PC-9 (cell line): Measurements from ENCODE around the gene TSC22D2. TPM values are rescaled to one million over a fixed set of nuclear protein-coding genes. Genes with fewer than 3 reads are reported as not detected.

ENCODE experiments used
- BruUV-seq: library from RNA; stranded (reverse); fragments of 400-500 nt; replicated peaks from 2 replicates; lab custom pipeline; 2021; lab: Mats Ljungman, UMichigan
- CTCF ChIA-PET: fragments of 300-600 bp; sonication (Branson Sonifier 250); formaldehyde crosslinking; loops from one replicate; lab custom pipeline; 2022; ENCODE audit warnings: antibody characterized with exemption; lab: Charles Lee
- POLR2A ChIA-PET: fragments of 300-600 bp; sonication (Branson Sonifier 250); formaldehyde crosslinking; loops from one replicate; lab custom pipeline; 2022; ENCODE audit warnings: antibody characterized with exemption; ENCODE audit not compliant: unreplicated experiment; lab: Charles Lee
- DNase-seq, 2 experiments: peaks; one replicate each; pipeline versions ENCODE4 v3.0.0 to v3.0.0-alpha.2; 2015 to 2022; ENCODE audit warnings: mixed read lengths in 1 of 2
- H2AFZ ChIP-seq: fragments of 200-600 bp; sonication (generic); 2 replicates; pipeline ENCODE4 v1.8.1; 2017; ENCODE audit warnings: antibody characterized with exemption
- H3F3A ChIP-seq: fragments of 200-600 bp; sonication (generic); 2 replicates; pipeline ENCODE4 v1.8.1; 2017; ENCODE audit warnings: antibody characterized with exemption, mild to moderate bottlenecking, low read depth; ENCODE audit not compliant: insufficient read depth
- H3K27ac ChIP-seq: fragments of 200-600 bp; sonication (generic); 2 replicates; pipeline ENCODE4 v1.6.1; 2016; ENCODE audit warnings: mixed run types
- H3K27me3 ChIP-seq: fragments of 200-600 bp; sonication (generic); 2 replicates; pipeline ENCODE4 v1.6.1; 2016; ENCODE audit warnings: low read depth, mixed run types; ENCODE audit not compliant: insufficient read depth
- H3K36me3 ChIP-seq: fragments of 200-600 bp; sonication (generic); 2 replicates; pipeline ENCODE4 v1.6.1; 2016; ENCODE audit warnings: low read depth, mixed run types
- H3K4me1 ChIP-seq: fragments of 200-600 bp; sonication (generic); replicated peaks from 2 replicates; pipeline ENCODE4 v1.6.1; 2016; ENCODE audit warnings: mixed run types; ENCODE audit not compliant: insufficient read depth
- H3K4me2 ChIP-seq: fragments of 200-600 bp; sonication (generic); 2 replicates; pipeline ENCODE4 v1.6.1; 2017; ENCODE audit warnings: mixed run types
- H3K4me3 ChIP-seq: fragments of 200-600 bp; sonication (generic); 2 replicates; pipeline ENCODE4 v1.6.1; 2016; ENCODE audit warnings: mixed run types
- H3K79me2 ChIP-seq: fragments of 200-600 bp; sonication (generic); 2 replicates; pipeline ENCODE4 v1.6.1; 2017; ENCODE audit warnings: low read depth, mixed run types
- H3K9me2 ChIP-seq: fragments of 200-600 bp; sonication (generic); 2 replicates; pipeline ENCODE4 v1.8.1; 2017; ENCODE audit warnings: mild to moderate bottlenecking; ENCODE audit not compliant: insufficient read depth
- H3K9me3 ChIP-seq: fragments of 200-600 bp; sonication (generic); 2 replicates; pipeline ENCODE4 v1.8.1; 2016; ENCODE audit warnings: low read depth; ENCODE audit not compliant: insufficient read depth
- H4K20me1 ChIP-seq: fragments of 200-600 bp; sonication (generic); 2 replicates; pipeline ENCODE4 v1.8.1; 2017; ENCODE audit not compliant: insufficient read depth
- EZH2 ChIP-seq: fragments of 200-600 bp; sonication (generic); IDR thresholded peaks from 2 replicates; pipeline ENCODE4 v1.8.0; 2017; ENCODE audit warnings: antibody characterized with exemption, low read depth
- intact Hi-C: fragments of 100-400 bp; cut with micrococcal nuclease; formaldehyde crosslinking; loops from one replicate; pipeline ENCODE4 v1.10.0; 2022; ENCODE audit not compliant: unreplicated experiment
- total RNA-seq: library from RNA; stranded (reverse); gene quantifications from 2 replicates; pipeline ENCODE4 v1.2.3, GENCODE V29; 2021
- TF ChIP-seq, protein P1 (sequence below): fragments of 200-600 bp; sonication (generic); conservative IDR thresholded peaks from 2 replicates; pipeline ENCODE4 v1.6.1; 2017; ENCODE audit warnings: mixed run types, antibody characterized with exemption, mild to moderate bottlenecking, moderate library complexity

The TSC22D2 gene
- total RNA-seq, 1 experiment from 2014 or later, result 32.0 TPM

DNA sequence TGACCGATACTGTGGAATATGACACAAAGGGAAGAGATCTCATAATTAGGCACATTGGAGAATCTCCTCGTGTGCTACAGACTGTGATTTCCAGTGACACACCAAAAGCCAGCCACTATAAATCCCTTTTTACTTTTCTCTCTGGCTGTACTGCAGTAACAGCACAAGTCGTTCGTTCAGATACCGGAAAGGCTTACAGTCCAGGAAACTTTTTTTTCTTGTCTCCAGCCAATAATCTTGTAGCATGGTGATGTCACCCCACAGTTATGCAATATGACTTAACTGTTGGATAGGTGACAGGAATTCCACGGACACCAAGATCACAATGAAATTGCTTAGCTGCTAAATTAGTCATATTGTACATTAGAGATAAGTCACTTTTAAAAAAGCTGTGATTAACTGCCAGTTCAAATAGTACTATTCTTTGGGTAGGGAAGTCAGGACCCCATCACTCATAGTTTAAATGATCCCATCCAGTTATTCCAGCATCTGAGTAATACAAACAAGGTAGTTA lies 36.3 kb upstream of the TSC22D2 start:
- H3K27me3 ChIP-seq, result no peaks in the 10 kb centered on the region
- H3K79me2 ChIP-seq, result peaks cover 11% of the 10 kb centered on the region
- H3K27ac ChIP-seq, result peak overlapping the region; percentile 92
- no TSS peak for BruUV-seq
- peak overlapping the region; percentile 53; the same call in 1 of the 2 replicates for H3K4me3 ChIP-seq
- no peaks in the 10 kb centered on the region for H4K20me1 ChIP-seq
- intact Hi-C loops, result loop anchor here (1.0 kb wide), 1 partner anchor 124 kb away; no protein-coding TSS in a partner anchor
- no peaks in the 10 kb centered on the region for H3K9me3 ChIP-seq
- H3K4me1 ChIP-seq, result peaks cover 63% of the 10 kb centered on the region
- ChIA-PET POLR2A (interaction anchor here (0.5 to 0.7 kb wide), 4 partner anchors 9 to 584 kb away, joined by 3 to 9 read pairs (median 6); no protein-coding TSS in a partner anchor), CTCF (no interaction called here)
- TF ChIP-seq, protein P1, sequence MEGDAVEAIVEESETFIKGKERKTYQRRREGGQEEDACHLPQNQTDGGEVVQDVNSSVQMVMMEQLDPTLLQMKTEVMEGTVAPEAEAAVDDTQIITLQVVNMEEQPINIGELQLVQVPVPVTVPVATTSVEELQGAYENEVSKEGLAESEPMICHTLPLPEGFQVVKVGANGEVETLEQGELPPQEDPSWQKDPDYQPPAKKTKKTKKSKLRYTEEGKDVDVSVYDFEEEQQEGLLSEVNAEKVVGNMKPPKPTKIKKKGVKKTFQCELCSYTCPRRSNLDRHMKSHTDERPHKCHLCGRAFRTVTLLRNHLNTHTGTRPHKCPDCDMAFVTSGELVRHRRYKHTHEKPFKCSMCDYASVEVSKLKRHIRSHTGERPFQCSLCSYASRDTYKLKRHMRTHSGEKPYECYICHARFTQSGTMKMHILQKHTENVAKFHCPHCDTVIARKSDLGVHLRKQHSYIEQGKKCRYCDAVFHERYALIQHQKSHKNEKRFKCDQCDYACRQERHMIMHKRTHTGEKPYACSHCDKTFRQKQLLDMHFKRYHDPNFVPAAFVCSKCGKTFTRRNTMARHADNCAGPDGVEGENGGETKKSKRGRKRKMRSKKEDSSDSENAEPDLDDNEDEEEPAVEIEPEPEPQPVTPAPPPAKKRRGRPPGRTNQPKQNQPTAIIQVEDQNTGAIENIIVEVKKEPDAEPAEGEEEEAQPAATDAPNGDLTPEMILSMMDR, result no peak
- TF ChIP-seq EZH2, result no peak
- no peaks in the 10 kb centered on the region for H3K9me2 ChIP-seq
- peaks cover 46% of the 10 kb centered on the region for H3F3A ChIP-seq
- peak overlapping the region; percentile 88 for H3K4me2 ChIP-seq
- H3K36me3 ChIP-seq, result no peaks in the 10 kb centered on the region
- peak; percentile 77 to 99 for DNase-seq
- H2AFZ ChIP-seq, result peak overlapping the region; percentile 70

DNA sequence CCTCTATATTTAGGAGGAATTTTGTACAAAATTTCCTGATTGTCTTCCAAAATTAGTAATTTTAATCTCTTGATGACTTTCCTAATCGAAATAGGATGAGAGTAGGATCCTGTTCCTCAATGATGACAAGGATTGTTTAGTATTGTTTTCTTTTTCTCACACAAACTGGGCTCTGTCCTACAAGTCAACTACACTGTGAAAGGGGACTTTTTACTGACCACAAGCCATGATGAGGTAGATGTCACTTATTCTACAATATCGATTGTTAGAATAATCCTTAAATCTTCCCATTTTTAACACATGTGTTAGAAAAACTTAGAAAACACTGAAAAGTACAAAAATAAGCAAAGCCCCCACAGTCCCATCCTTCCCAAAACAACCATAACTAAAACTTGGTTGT lies 35.8 kb upstream of the TSC22D2 start:
- Histone ChIP-seq H3F3A (peaks cover 46% of the 10 kb centered on the region), H4K20me1 (no peaks in the 10 kb centered on the region)

DNA sequence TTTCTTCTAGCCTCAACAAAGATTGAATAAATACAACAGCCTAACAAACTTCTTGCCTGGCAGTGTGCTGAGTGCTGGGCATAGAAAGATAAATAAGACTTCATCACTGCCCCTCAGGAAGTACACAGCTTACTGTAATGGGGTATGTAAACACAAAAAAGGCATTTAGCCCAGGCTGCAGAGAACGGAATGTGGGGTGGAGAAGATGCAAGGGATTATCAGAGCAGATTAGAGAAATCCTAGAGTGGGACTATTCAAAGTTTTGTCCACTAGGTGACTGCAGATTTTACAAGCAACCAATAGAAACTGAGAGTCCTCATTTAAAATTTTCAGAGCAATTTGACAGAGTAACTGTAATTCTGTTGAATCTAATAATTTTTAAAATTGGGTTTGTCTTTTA lies 35.4 kb upstream of the TSC22D2 start:
- TF ChIP-seq, protein P1, result no peak; the same call in 1 of the 2 replicates
- TF ChIP-seq EZH2, result no peak
- ChIA-PET POLR2A (no interaction called here), CTCF (no interaction called here)
- no peak for DNase-seq
- H3K4me3 ChIP-seq, result peak overlapping the region; percentile 23; the same call in 1 of the 2 replicates
- peaks cover 11% of the 10 kb centered on the region for H3K79me2 ChIP-seq
- no peaks in the 10 kb centered on the region for H4K20me1 ChIP-seq
- H2AFZ ChIP-seq, result no peak overlapping the region
- peak overlapping the region; percentile 88 for H3K4me2 ChIP-seq
- H3F3A ChIP-seq, result peaks cover 46% of the 10 kb centered on the region
- intact Hi-C loops, result loop anchor here (1.0 kb wide), 1 partner anchor 123 kb away; no protein-coding TSS in a partner anchor
- H3K4me1 ChIP-seq, result peaks cover 63% of the 10 kb centered on the region
- no peaks in the 10 kb centered on the region for H3K36me3 ChIP-seq
- H3K9me3 ChIP-seq, result no peaks in the 10 kb centered on the region
- H3K9me2 ChIP-seq, result no peaks in the 10 kb centered on the region
- no TSS peak for BruUV-seq
- H3K27ac ChIP-seq, result peak overlapping the region; percentile 92
- H3K27me3 ChIP-seq, result no peaks in the 10 kb centered on the region

More for the DNA sequence above, 35.8 kb upstream of the TSC22D2 start:
- intact Hi-C loops, result loop anchor here (1.0 kb wide), 1 partner anchor 123 kb away; no protein-coding TSS in a partner anchor
- Histone ChIP-seq H3K27ac (peak overlapping the region; percentile 92), H3K4me3 (peak overlapping the region; percentile 23; the same call in 1 of the 2 replicates), H3K9me2 (no peaks in the 10 kb centered on the region), H3K36me3 (no peaks in the 10 kb centered on the region), H3K4me2 (peak overlapping the region; percentile 88), H3K79me2 (peaks cover 11% of the 10 kb centered on the region), H3K4me1 (peaks cover 63% of the 10 kb centered on the region), H3K9me3 (no peaks in the 10 kb centered on the region), H2AFZ (no peak overlapping the region), H3K27me3 (no peaks in the 10 kb centered on the region)
- TF ChIP-seq, protein P1, result no peak
- TF ChIP-seq EZH2, result no peak
- ChIA-PET POLR2A (interaction anchor here (0.6 to 0.7 kb wide), 3 partner anchors 10 to 584 kb away, joined by 3 to 7 read pairs (median 6); no protein-coding TSS in a partner anchor), CTCF (no interaction called here)
- DNase-seq, result no peak
- no TSS peak for BruUV-seq
